Kidney epithelial cell (primary cell): ENCODE measurements around the gene BCL2L14. TPM values are rescaled to one million over a fixed set of nuclear protein-coding genes. Genes with fewer than 3 reads are reported as not detected.

Source experiments
- DNase-seq: peaks from one replicate; pipeline ENCODE4 v3.0.0-alpha.2; 2010; ENCODE audit warnings: low read depth
- H3K27me3 ChIP-seq: 2 replicates; pipeline ENCODE4 v1.6.0; 2011; ENCODE audit warnings: low read length; ENCODE audit not compliant: control insufficient read depth, insufficient read depth
- H3K36me3 ChIP-seq: 2 replicates; pipeline ENCODE4 v1.5.1; 2011; ENCODE audit warnings: low read length; ENCODE audit not compliant: control insufficient read depth, insufficient read depth
- H3K4me3 ChIP-seq: 2 replicates; pipeline ENCODE4 v1.5.1; 2011; ENCODE audit warnings: low read depth, mild to moderate bottlenecking, control low read depth, low read length
- total RNA-seq: library from RNA; depleted of rRNA; stranded (reverse); fragments of >200 nt; gene quantifications from 2 replicates; pipeline ENCODE4 v1.2.3, GENCODE V29; 2015
- TF ChIP-seq, protein P1 (sequence below): IDR thresholded peaks from 2 replicates; pipeline ENCODE4 v1.5.1; 2011; ENCODE audit warnings: mild to moderate bottlenecking, moderate library complexity, low read length, control low read depth, inconsistent platforms; ENCODE audit not compliant: insufficient read depth, poor library complexity, severe bottlenecking

Gene BCL2L14
- total RNA-seq, 1 donor from 2014 or later: not detected

DNA sequence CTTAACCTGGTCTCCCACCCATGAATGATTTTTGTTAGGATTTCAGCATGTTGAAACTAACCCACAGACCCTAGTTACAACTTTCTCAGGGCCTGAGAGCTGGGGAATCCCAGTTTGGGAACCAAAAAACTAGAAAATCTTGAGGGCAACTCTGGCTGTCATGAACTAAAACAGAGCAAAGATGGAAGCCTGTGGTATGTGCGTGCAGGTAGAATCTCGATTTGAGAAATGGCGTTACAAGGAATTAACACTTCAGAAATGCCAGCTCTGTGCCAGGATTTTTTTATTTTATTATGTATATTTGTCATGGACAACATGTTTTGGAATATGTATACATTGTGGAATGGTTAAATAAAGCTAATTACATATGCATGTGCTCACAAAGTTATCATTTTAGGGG lies 36.4 kb upstream of the BCL2L14 start:
- TF ChIP-seq, protein P1, sequence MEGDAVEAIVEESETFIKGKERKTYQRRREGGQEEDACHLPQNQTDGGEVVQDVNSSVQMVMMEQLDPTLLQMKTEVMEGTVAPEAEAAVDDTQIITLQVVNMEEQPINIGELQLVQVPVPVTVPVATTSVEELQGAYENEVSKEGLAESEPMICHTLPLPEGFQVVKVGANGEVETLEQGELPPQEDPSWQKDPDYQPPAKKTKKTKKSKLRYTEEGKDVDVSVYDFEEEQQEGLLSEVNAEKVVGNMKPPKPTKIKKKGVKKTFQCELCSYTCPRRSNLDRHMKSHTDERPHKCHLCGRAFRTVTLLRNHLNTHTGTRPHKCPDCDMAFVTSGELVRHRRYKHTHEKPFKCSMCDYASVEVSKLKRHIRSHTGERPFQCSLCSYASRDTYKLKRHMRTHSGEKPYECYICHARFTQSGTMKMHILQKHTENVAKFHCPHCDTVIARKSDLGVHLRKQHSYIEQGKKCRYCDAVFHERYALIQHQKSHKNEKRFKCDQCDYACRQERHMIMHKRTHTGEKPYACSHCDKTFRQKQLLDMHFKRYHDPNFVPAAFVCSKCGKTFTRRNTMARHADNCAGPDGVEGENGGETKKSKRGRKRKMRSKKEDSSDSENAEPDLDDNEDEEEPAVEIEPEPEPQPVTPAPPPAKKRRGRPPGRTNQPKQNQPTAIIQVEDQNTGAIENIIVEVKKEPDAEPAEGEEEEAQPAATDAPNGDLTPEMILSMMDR: no peak
- no peaks in the 10 kb centered on the region for H3K36me3 ChIP-seq
- H3K4me3 ChIP-seq: no peak overlapping the region
- DNase-seq: no peak
- no peaks in the 10 kb centered on the region for H3K27me3 ChIP-seq

DNA sequence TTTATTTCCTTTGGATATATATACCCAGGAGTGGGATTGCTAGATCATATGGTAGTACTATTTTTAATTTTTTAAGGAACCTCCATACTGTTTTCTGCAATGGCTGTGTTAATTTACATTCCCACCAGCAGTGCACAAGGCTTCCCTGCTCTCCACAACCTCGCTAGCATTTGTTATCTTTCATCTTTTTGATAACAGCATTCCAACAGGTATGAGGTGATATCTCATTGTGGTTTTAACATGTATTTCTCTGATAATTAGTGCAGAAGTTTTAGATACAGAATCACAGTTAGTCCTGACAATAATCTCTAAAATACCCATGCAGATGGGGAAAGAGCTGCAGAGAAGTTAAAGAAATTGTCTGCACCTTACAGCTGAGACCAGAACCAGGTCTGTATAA lies 35.5 kb upstream of the BCL2L14 start:
- H3K27me3 ChIP-seq: no peaks in the 10 kb centered on the region
- TF ChIP-seq, protein P1: no peak
- no peak for DNase-seq
- no peak overlapping the region for H3K4me3 ChIP-seq
- no peaks in the 10 kb centered on the region for H3K36me3 ChIP-seq

DNA sequence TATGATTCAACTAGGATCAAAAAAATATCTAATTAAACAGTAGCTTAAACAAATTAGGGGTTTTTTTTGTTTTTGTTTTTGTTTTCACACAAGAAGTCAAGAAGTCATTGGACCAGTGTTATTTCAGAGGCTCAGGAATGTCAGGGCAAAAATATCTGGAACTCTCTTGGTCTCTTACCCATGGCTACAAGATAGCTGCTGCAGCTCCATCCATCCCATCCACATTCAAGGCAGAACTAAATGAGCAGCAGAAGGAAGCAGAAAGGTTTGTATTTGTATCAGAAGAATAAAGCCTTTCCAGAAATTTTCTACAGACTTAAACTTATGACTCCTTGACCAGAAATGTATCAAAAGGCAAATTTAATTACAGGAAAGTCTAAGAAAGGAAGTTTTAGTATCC lies 33.8 kb upstream of the BCL2L14 start:
- DNase-seq: no peak
- Histone ChIP-seq H3K4me3 (no peak overlapping the region), H3K27me3 (no peaks in the 10 kb centered on the region), H3K36me3 (no peaks in the 10 kb centered on the region)
- TF ChIP-seq, protein P1: no peak

DNA sequence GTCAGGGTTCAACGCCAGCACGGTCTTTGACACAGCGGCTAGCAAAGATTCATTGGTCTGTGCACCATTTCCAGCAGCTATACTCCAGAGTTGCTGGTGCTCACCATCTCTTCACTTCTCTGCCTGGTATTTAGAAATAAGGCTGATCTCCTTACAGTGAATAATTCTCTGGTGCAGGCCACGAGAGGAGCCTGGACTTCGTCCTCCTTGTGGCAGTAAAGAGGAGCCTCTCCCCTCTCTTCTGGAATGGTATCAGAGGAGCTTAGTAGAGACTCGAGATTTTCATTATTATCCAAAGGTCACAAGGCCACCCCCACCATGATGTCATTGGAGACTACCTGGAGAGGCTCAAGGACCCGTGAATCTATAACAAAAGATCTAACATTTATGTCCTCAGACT lies 30.8 kb upstream of the BCL2L14 start:
- no peaks in the 10 kb centered on the region for H3K36me3 ChIP-seq
- H3K4me3 ChIP-seq: no peak overlapping the region
- no peak for DNase-seq
- H3K27me3 ChIP-seq: no peaks in the 10 kb centered on the region
- TF ChIP-seq, protein P1: no peak

DNA sequence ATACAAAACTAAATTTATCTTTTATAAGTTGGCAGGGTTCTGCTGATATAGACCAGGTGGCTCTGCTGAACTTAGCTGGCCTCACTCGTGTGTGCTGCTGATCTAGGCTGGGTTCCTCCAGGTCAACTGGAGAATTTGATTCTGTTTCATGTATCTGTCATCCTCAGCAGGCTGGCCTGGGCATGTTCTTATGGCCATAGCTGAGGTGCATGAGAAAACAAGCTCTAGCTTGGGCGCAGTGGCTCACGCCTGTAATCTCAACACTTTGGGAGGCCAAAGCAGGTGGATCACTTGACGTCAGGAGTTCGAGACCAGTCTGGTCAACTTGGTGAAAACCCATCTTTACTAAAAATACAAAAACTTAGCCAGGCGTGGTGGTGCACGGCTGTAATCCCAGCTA lies 24.3 kb upstream of the BCL2L14 start:
- Histone ChIP-seq H3K4me3 (no peak overlapping the region), H3K27me3 (no peaks in the 10 kb centered on the region), H3K36me3 (no peaks in the 10 kb centered on the region)
- TF ChIP-seq, protein P1: no peak
- DNase-seq: no peak

DNA sequence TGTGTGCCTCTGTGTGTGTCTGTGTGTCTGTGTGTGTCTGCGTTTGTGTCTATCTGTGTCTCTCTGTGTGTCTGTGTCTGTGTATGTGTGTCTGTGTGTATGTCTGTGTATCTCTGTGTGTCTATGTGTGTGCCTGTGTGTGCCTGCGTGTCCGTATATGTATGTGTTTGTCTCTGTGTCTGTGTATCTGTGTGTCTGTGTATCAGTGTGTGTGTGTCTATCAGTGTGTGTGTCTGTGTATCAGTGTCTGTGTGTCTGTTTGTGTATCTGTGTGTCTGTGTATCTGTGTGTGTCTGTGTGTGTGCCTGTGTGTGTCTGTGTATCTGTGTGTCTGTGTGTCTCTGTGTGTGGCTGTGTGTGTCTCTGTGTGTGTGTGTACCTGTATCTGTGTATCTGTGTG lies 23.1 kb upstream of the BCL2L14 start:
- TF ChIP-seq, protein P1: no peak
- no peaks in the 10 kb centered on the region for H3K27me3 ChIP-seq
- H3K36me3 ChIP-seq: no peaks in the 10 kb centered on the region
- no peak overlapping the region for H3K4me3 ChIP-seq
- no peak for DNase-seq
